Breast epithelium (tissue), 3 donors: Measurements from ENCODE around the gene CDH26.

Experiments
- POLR2A ChIP-seq: fragments of 450-650 bp; IDR thresholded peaks from one replicate; pipeline ENCODE4 v1.6.1; 2016; ENCODE audit warnings: antibody characterized with exemption, mild to moderate bottlenecking, moderate library complexity
- TF ChIP-seq, protein P1 (sequence below), 3 donors: fragments of 450-650 bp; IDR thresholded peaks; one replicate each; pipeline ENCODE4 v1.5.1; 2016 to 2017; ENCODE audit warnings: antibody characterized with exemption in 3 of 3, mild to moderate bottlenecking in 3 of 3, moderate library complexity in 3 of 3

DNA sequence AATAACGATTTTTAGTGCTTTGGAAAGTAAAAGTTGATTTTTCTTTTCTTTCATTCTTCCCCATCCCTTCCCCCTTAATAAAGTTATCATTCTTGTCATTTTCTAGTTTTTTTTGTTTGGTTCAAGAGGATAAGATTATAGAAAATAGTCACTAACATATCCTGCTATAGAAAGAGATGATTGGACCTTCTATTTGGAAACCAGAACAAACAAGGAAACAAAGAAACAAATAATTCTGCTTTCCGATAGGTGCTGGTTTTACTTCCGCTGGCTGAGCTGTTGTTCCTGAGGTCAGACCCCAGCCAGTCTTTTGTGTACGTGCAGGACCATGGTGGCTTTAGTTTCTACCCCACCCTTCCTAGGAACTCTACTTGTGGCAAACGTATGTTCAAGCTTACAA is at the start of gene CDH26:
- TF ChIP-seq, protein P1, sequence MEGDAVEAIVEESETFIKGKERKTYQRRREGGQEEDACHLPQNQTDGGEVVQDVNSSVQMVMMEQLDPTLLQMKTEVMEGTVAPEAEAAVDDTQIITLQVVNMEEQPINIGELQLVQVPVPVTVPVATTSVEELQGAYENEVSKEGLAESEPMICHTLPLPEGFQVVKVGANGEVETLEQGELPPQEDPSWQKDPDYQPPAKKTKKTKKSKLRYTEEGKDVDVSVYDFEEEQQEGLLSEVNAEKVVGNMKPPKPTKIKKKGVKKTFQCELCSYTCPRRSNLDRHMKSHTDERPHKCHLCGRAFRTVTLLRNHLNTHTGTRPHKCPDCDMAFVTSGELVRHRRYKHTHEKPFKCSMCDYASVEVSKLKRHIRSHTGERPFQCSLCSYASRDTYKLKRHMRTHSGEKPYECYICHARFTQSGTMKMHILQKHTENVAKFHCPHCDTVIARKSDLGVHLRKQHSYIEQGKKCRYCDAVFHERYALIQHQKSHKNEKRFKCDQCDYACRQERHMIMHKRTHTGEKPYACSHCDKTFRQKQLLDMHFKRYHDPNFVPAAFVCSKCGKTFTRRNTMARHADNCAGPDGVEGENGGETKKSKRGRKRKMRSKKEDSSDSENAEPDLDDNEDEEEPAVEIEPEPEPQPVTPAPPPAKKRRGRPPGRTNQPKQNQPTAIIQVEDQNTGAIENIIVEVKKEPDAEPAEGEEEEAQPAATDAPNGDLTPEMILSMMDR (IDR thresholded peaks at IDR 0.05) = no peak
- TF ChIP-seq POLR2A = no peak
